ENCODE results near the gene OSCP1.

The OSCP1 gene

DNA sequence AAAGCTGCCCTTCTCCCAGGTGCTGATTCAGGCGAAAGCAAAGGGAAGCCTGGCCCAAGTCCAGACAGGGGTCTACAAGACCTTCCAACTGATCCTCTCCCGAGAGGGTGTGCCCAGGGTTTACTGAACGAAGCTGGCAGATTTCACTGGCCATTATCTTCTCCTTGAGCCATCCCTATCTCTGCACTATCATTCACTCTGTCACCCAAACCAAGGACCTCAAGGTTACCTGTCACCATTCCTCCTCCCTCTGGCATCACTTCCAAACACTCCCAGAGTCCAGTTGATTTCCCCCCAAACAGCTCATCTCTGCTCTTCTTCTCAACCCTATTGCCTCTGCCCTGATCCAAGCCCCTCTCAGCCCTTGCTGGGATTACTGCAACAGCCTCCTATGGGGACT is 69.5 kb downstream of the OSCP1 start:
- no peak for DNase-seq

DNA sequence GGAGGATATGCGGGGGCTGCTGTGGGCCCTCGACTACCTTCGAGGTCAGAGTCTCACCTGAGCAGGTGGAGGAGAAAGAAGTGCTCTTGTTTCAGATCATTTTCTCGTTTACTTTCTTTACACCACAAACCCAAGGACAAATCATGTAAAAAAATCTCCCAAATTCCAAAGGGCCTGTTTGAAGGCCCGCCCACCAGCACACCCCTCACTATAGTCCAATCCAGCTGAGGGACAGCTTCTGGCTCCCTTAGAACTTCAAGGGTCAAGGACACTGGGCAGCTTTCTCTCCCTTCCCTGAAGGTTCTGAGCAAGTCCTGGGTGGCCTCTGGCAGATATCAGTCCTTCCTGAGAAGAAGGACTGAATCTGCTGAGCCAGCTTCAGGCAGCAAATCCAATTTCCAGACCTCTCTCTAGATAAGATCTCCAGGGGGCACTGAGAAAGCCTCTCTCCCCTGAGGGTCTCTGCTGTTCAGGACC is 70.1 kb downstream of the OSCP1 start:
- no peak for DNase-seq

DNA sequence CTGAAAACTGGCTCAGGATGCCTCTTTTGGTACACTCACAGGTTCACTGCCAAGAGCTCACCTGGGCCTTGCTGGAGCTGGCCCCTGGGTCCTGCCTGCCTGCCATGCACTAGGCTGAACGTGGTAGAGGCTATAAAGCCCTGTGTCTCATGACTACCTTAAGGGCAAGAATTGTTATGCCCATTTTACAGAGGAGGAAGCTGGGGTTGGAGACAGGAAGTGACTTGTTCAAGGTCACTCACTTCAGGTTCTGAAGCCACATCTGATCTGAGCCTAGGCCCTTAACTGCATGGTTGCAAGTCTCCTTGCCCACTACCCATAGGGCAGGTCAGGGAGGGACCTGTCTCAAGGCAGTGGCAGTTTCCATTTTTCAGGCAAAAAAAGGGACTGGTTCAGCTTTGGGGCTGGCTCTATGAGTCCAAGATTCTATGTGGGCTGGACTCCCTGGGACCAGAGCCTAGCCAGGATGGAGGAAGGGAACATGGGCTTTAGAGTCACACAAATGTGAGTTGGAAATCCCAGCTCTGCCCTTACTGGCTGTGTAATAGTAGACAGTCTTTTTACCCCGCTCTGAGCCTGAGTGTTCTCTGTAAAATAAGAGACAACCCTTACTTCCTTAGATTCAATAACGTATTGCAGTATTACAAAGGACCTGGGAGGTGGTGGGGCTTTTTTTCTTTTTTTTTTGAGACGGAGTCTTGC is 72.3 kb downstream of the OSCP1 start:
- DNase-seq = no peak

DNA sequence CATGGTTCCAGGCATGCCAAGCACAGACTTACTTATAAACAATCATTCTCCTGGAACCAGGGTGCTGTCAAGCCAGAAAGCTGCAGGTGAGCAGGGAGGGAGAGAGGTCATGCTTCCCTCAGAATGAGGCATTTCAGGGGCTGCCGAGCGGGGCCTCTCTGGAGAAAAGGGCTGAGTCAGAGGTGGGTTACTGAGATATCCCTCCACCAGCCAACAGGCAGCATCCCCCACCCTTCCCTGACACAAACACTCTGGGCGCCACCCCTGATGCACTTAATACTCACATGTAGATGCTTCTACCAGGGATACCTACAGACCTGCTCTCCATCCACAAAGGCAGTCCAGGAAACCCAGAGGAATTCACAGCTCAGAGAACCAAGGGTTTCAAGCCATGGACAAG is 77.6 kb downstream of the OSCP1 start:
- DNase-seq = no peak

DNA sequence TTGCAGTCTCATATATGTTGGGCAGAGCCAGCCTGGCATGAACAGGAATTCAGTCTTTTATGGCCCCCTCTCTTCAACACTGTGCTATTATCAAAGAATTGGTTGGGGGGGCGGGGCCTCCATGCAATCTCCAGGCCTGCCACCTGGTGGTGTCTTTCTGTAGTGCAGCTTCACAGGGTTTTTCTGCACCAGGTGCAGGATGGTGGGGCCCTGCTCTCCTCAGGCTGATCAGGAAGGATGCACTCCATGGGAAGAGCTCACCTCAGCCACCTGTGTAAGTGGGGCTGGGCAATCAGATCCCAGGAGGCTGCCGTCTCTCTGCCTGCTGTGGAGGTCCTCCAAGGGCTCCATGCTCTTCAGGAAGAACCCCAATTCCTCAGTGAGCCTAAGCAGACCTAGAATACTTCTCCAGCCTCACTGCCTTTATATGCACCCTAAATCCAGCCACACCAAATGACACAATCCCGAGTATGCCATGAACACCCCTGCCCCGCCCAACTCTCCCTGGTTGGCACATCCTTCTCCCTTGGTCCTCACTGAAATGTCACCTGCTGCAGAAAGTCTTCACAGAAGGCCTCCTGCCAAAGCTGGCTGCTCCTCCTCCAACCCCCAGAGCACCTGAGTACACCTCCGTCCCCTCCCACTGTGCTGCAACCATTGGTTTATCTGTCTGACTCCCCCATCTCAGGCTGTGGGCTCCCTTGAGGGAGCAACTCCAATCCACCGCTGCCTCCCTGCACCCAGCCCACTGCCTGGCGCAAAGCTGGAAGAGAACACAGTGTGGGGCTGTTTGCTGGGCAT is 81.0 kb downstream of the OSCP1 start:
- DNase-seq = peak; percentile 88
